ENCODE data around the gene CLPX.
"Not testable (repeated sequence)": the region's sequence is repeated elsewhere in the genome, so short reads cannot be mapped to it uniquely, and the experiment has no call there.

The CLPX gene

GRCh38 chr15:65172531-65172930, 12.6 kb downstream of the CLPX start:
- in situ Hi-C loops (cut with MboI; ENCODE audit: low sequenced_read_pairs), result no loop called here

GRCh38 chr15:65171428-65171827, 13.7 kb downstream of the CLPX start:
- in situ Hi-C loops (cut with MboI; ENCODE audit: low sequenced_read_pairs), result no loop called here

- in situ Hi-C loops (cut with MboI; ENCODE audit: low sequenced_read_pairs), result no loop called here
These were observed 19.3 kb downstream of the CLPX start for GRCh38 chr15:65165875-65166274.

GRCh38 chr15:65164139-65164538, 21.0 kb downstream of the CLPX start:
- in situ Hi-C loops (cut with MboI; ENCODE audit: low sequenced_read_pairs), result no loop called here

GRCh38 chr15:65163041-65163440, 22.1 kb downstream of the CLPX start:
- in situ Hi-C loops (cut with MboI; ENCODE audit: low sequenced_read_pairs), result no loop called here

- in situ Hi-C loops (cut with MboI; ENCODE audit: low sequenced_read_pairs), result no loop called here
These were observed 28.4 kb downstream of the CLPX start for GRCh38 chr15:65156692-65157091.

- in situ Hi-C loops (cut with MboI; ENCODE audit: low sequenced_read_pairs), result no loop called here
These were observed 30.4 kb downstream of the CLPX start for GRCh38 chr15:65154720-65155119.

GRCh38 chr15:65147902-65148301, 37.2 kb downstream of the CLPX start:
- in situ Hi-C loops (cut with MboI; ENCODE audit: low sequenced_read_pairs), result no loop called here

GRCh38 chr15:65146438-65146837, 38.7 kb downstream of the CLPX start:
- in situ Hi-C loops (cut with MboI; ENCODE audit: low sequenced_read_pairs), result no loop called here

- in situ Hi-C loops (cut with MboI; ENCODE audit: low sequenced_read_pairs), result not testable (repeated sequence)
These were observed 46.5 kb downstream of the CLPX start for GRCh38 chr15:65138631-65139030.

GRCh38 chr15:65137893-65138292, 47.2 kb downstream of the CLPX start:
- in situ Hi-C loops (cut with MboI; ENCODE audit: low sequenced_read_pairs), result not testable (repeated sequence)

GRCh38 chr15:65137089-65137488, 48.1 kb downstream of the CLPX start:
- in situ Hi-C loops (cut with MboI; ENCODE audit: low sequenced_read_pairs), result not testable (repeated sequence)

- in situ Hi-C loops (cut with MboI; ENCODE audit: low sequenced_read_pairs), result no loop called here
These were observed 50.6 kb downstream of the CLPX start for GRCh38 chr15:65134538-65134937.

- in situ Hi-C loops (cut with MboI; ENCODE audit: low sequenced_read_pairs), result no loop called here
These were observed 51.5 kb downstream of the CLPX start, which contains the start of gene PDCD7 for GRCh38 chr15:65133548-65134200. TSS of gene PDCD7 (minus strand) at chr15:65133808. CDS start at chr15:65133781, 27 bp downstream.

GRCh38 chr15:65132878-65133547, 52.1 kb downstream of the CLPX start:
- in situ Hi-C loops (cut with MboI; ENCODE audit: low sequenced_read_pairs), result no loop called here

GRCh38 chr15:65130941-65131340, 54.2 kb downstream of the CLPX start:
- in situ Hi-C loops (cut with MboI; ENCODE audit: low sequenced_read_pairs), result no loop called here

GRCh38 chr15:65115542-65115941, 69.6 kb downstream of the CLPX start:
- in situ Hi-C loops (cut with MboI; ENCODE audit: low sequenced_read_pairs), result no loop called here

- in situ Hi-C loops (cut with MboI; ENCODE audit: low sequenced_read_pairs), result no loop called here
These were observed 70.1 kb downstream of the CLPX start, which contains the start of gene UBAP1L for GRCh38 chr15:65115086-65115485. TSS of gene UBAP1L (minus strand) at chr15:65115200. CDS start at chr15:65106215, 8,985 bp downstream.

GRCh38 chr15:65110676-65111292, 74.4 kb downstream of the CLPX start:
- in situ Hi-C loops (cut with MboI; ENCODE audit: low sequenced_read_pairs), result no loop called here

GRCh38 chr15:65106011-65106590, 79.0 kb downstream of the CLPX start:
- in situ Hi-C loops (cut with MboI; ENCODE audit: low sequenced_read_pairs), result no loop called here

GRCh38 chr15:65105038-65105437, 80.1 kb downstream of the CLPX start:
- in situ Hi-C loops (cut with MboI; ENCODE audit: low sequenced_read_pairs), result no loop called here

GRCh38 chr15:65102912-65103311, 82.2 kb downstream of the CLPX start:
- in situ Hi-C loops (cut with MboI; ENCODE audit: low sequenced_read_pairs), result no loop called here
